AG04449 (cell line): Measurements from ENCODE around the gene TRAF3.

Experiments
- CTCF ChIA-PET: fragments of 350-600 bp; formaldehyde crosslinking; extraction: SDS; loops from one replicate; lab custom pipeline; 2021; ENCODE audit warnings: antibody characterized with exemption; lab: Yijun Ruan, JAX
- POLR2A ChIA-PET: fragments of 400-600, 350-600 bp; formaldehyde crosslinking; extraction: SDS; loops from one replicate; lab custom pipeline; 2020; ENCODE audit warnings: antibody characterized with exemption, inconsistent platforms; lab: Yijun Ruan, JAX
- DNase-seq: peaks from one replicate; pipeline ENCODE4 v3.0.0-alpha.2; 2010; ENCODE audit warnings: low read depth, low spot score
- H3K4me3 ChIP-seq: 2 replicates; pipeline ENCODE4 v1.5.1; 2011; ENCODE audit warnings: low read depth, mild to moderate bottlenecking, control low read depth, low read length
- CTCF ChIP-seq: IDR thresholded peaks from one replicate; pipeline ENCODE4 v1.5.1; 2011; ENCODE audit warnings: mild to moderate bottlenecking, moderate library complexity, low read length, control low read depth, inconsistent platforms; ENCODE audit not compliant: insufficient read depth; ENCODE audit errors: missing control alignments

TRAF3 gene

GRCh38 chr14:102941419-102942011, 164.3 kb downstream of the TRAF3 start:
- no peak for TF ChIP-seq CTCF
- no peak overlapping the region for H3K4me3 ChIP-seq
- ChIA-PET POLR2A (no interaction called here), CTCF (no interaction called here)
- no peak for DNase-seq

- POLR2A ChIA-PET: no interaction called here
Measured at GRCh38 chr14:102942069-102942468, 164.8 kb downstream of the TRAF3 start.

GRCh38 chr14:102943454-102943853, 166.2 kb downstream of the TRAF3 start:
- no peak overlapping the region for H3K4me3 ChIP-seq
- TF ChIP-seq CTCF: no peak
- ChIA-PET CTCF (interaction anchor here (5.1 kb wide), 1 partner anchor 249 kb away, joined by 30 read pairs; no protein-coding TSS in a partner anchor), POLR2A (no interaction called here)
- DNase-seq: no peak

More at GRCh38 chr14:102942069-102942468, 164.8 kb downstream of the TRAF3 start:
- CTCF ChIA-PET: no interaction called here
- H3K4me3 ChIP-seq: no peak overlapping the region
- TF ChIP-seq CTCF: no peak
- no peak for DNase-seq

- ChIA-PET CTCF (interaction anchor here (1.1 to 5.1 kb wide), 2 partner anchors 13 to 250 kb away, joined by 3 to 30 read pairs; no protein-coding TSS in a partner anchor), POLR2A (interaction anchor here (0.7 kb wide), 1 partner anchor 109 kb away, joined by 3 read pairs; no protein-coding TSS in a partner anchor)
- no peak for TF ChIP-seq CTCF
- DNase-seq: no peak
- H3K4me3 ChIP-seq: no peak overlapping the region
Measured at GRCh38 chr14:102943979-102944378, 166.7 kb downstream of the TRAF3 start.

GRCh38 chr14:102944448-102945330, 167.4 kb downstream of the TRAF3 start:
- CTCF ChIA-PET: interaction anchor here (1.1 to 5.1 kb wide), 2 partner anchors 14 to 250 kb away, joined by 3 to 30 read pairs; no protein-coding TSS in a partner anchor
- TF ChIP-seq CTCF: no peak
- POLR2A ChIA-PET: interaction anchor here (0.7 kb wide), 1 partner anchor 108 kb away, joined by 3 read pairs; no protein-coding TSS in a partner anchor

More at GRCh38 chr14:102944448-102945330, 167.4 kb downstream of the TRAF3 start:
- no peak for DNase-seq
- H3K4me3 ChIP-seq: no peak overlapping the region
